B cell (primary cell): Measurements from ENCODE around the gene ZNF724. TPM values are rescaled to one million over a fixed set of nuclear protein-coding genes. Genes with fewer than 3 reads are reported as not detected.

Source experiments
- ATAC-seq: fragments of 200-7000 bp; cut with Tn5 transposase; one replicate; pipeline ENCODE4 v1.10.0; 2021; ENCODE audit warnings: low read depth, mild to moderate bottlenecking, moderate number of reproducible peaks, moderate library complexity
- CTCF ChIA-PET: fragments of 350-600 bp; sonication (Branson Sonifier 250); formaldehyde crosslinking; loops from one replicate; lab custom pipeline; 2021; ENCODE audit warnings: antibody characterized with exemption, inconsistent platforms; lab: Charles Lee
- POLR2A ChIA-PET: fragments of 350-600 bp; sonication (Branson Sonifier 250); formaldehyde crosslinking; loops from one replicate; lab custom pipeline; 2021; ENCODE audit warnings: antibody characterized with exemption; lab: Charles Lee
- DNase-seq: peaks from one replicate; pipeline ENCODE4 v3.0.0; 2013
- H2AFZ ChIP-seq: 2 replicates; pipeline ENCODE4 v1.6.1; 2012; ENCODE audit warnings: mild to moderate bottlenecking, low read depth, low read length; ENCODE audit not compliant: insufficient read depth, poor library complexity, severe bottlenecking
- H3K27ac ChIP-seq, 2 donors: 1 replicate in 1 of 2; 2 replicates in 1 of 2; pipeline ENCODE4 v1.5.1; 2012 to 2013; ENCODE audit warnings: low read length in 2 of 2, mild to moderate bottlenecking in 2 of 2, moderate library complexity in 1 of 2
- H3K27me3 ChIP-seq, 4 experiments: fragments of 200-600 bp in 1 of 4; sonication (generic) in 1 of 4; replicated peaks in 1 of 4; 1 replicate in 2 of 4; 2 replicates in 2 of 4; pipeline versions ENCODE4 v1.6.1 to v1.7.0; 2013 to 2016; ENCODE audit warnings: low read length in 3 of 4, mild to moderate bottlenecking in 2 of 4, mixed read lengths in 1 of 4, moderate library complexity in 1 of 4; ENCODE audit not compliant: insufficient read depth in 4 of 4, control insufficient read depth in 3 of 4; ENCODE audit errors: control extremely low read depth in 1 of 4
- H3K36me3 ChIP-seq, 2 experiments: replicated peaks in 1 of 2; 1 replicate in 1 of 2; 2 replicates in 1 of 2; pipeline versions ENCODE4 v1.6.1 to v1.7.1; 2013; ENCODE audit warnings: low read length in 1 of 2; ENCODE audit not compliant: insufficient read depth in 2 of 2, control insufficient read depth in 1 of 2; ENCODE audit errors: control extremely low read depth in 1 of 2, extremely low read depth in 1 of 2
- H3K4me1 ChIP-seq, 2 donors: fragments of 200-600 bp in 1 of 2; sonication (generic) in 1 of 2; 1 replicate in 1 of 2; 2 replicates in 1 of 2; pipeline versions ENCODE4 v1.5.1 to v1.6.1; 2013 to 2017; ENCODE audit warnings: low read length in 2 of 2; ENCODE audit not compliant: control insufficient read depth in 2 of 2, insufficient read depth in 2 of 2
- H3K4me2 ChIP-seq: replicated peaks from 2 replicates; pipeline ENCODE3; 2012; ENCODE audit warnings: mild to moderate bottlenecking, low read depth, low read length; ENCODE audit not compliant: poor library complexity, severe bottlenecking
- H3K4me3 ChIP-seq, 5 experiments: fragments of 200-600 bp in 1 of 5; sonication (generic) in 1 of 5; 1 replicate in 3 of 5; 2 replicates in 2 of 5; pipeline versions ENCODE4 v1.5.1 to v1.7.0; 2011 to 2016; ENCODE audit warnings: low read length in 4 of 5, mild to moderate bottlenecking in 4 of 5, low read depth in 2 of 5, control low read depth in 1 of 5, moderate library complexity in 1 of 5; ENCODE audit not compliant: insufficient read depth in 1 of 5; ENCODE audit errors: control extremely low read depth in 1 of 5, extremely low read depth in 1 of 5
- H3K79me2 ChIP-seq: fragments of 200-600 bp; sonication (generic); one replicate; pipeline ENCODE4 v1.6.0; 2016; ENCODE audit warnings: low read length; ENCODE audit not compliant: control insufficient read depth, insufficient read depth
- H3K9ac ChIP-seq: fragments of 200-600 bp; sonication (generic); 2 replicates; pipeline ENCODE4 v1.6.1; 2017; ENCODE audit warnings: mild to moderate bottlenecking, low read length, moderate library complexity
- H3K9me3 ChIP-seq, 3 donors: one replicate each; pipeline versions ENCODE4 v1.6.1 to v1.7.1; 2013; ENCODE audit warnings: low read length in 2 of 3; ENCODE audit not compliant: control insufficient read depth in 2 of 3, insufficient read depth in 1 of 3; ENCODE audit errors: control extremely low read depth in 1 of 3
- H4K20me1 ChIP-seq: 2 replicates; pipeline ENCODE4 v1.6.0; 2012; ENCODE audit warnings: mild to moderate bottlenecking, low read length; ENCODE audit not compliant: insufficient read depth, control insufficient read depth, poor library complexity, severe bottlenecking
- H3K27ac Mint-ChIP-seq: one replicate; pipeline ENCODE4 v1.8.0; 2021; ENCODE audit warnings: mixed read lengths
- H3K27me3 Mint-ChIP-seq: one replicate; pipeline ENCODE4 v1.8.0; 2021; ENCODE audit warnings: mixed read lengths
- H3K4me1 Mint-ChIP-seq: one replicate; pipeline ENCODE4 v1.8.0; 2021; ENCODE audit warnings: mixed read lengths
- H3K4me3 Mint-ChIP-seq: one replicate; pipeline ENCODE4 v1.8.0; 2021; ENCODE audit warnings: mixed read lengths
- H3K9me3 Mint-ChIP-seq: one replicate; pipeline ENCODE4 v1.8.0; 2022; ENCODE audit warnings: mixed read lengths; ENCODE audit not compliant: insufficient read depth
- EZH2 ChIP-seq: IDR thresholded peaks from 2 replicates; pipeline ENCODE4 v1.6.1; 2012; ENCODE audit warnings: borderline replicate concordance, low read depth, mild to moderate bottlenecking, moderate library complexity, low read length; ENCODE audit not compliant: insufficient read depth, poor library complexity, severe bottlenecking
- WGBS: methylation state at CpG from one replicate; pipeline ENCODE4 v1.1.5; 2013; ENCODE audit warnings: missing lambda C conversion rate; ENCODE audit not compliant: insufficient coverage; 5-methylcytosine and 5-hydroxymethylcytosine counted together
- intact Hi-C: fragments of 100-400 bp; cut with micrococcal nuclease; formaldehyde crosslinking; loops from one replicate; pipeline ENCODE4 v1.10.0; 2022
- polyA plus RNA-seq: library from polyadenylated mRNA; depleted of rRNA; stranded (reverse); fragments of >200 nt; gene quantifications from 2 replicates; pipeline ENCODE4 v1.2.3, GENCODE V29; 2012
- total RNA-seq, 2 donors: library from RNA; stranded (reverse); fragments of 120-200 nt in 1 of 2; gene quantifications; 1 replicate in 1 of 2; 2 replicates in 1 of 2; pipeline versions ENCODE4 v1.2.3 to v1.2.4, GENCODE V29; 2013 to 2022
- TF ChIP-seq, protein P1 (sequence below): fragments of 200-600 bp; IDR thresholded peaks from one replicate; pipeline ENCODE4 v1.8.0; 2022; ENCODE audit warnings: antibody characterized with exemption, mild to moderate bottlenecking

Gene ZNF724
- total and polyA plus RNA-seq, 2 donors (not counting 1 experiment from before 2014, with no cell fraction given): 1.6 to 10.0 TPM

DNA sequence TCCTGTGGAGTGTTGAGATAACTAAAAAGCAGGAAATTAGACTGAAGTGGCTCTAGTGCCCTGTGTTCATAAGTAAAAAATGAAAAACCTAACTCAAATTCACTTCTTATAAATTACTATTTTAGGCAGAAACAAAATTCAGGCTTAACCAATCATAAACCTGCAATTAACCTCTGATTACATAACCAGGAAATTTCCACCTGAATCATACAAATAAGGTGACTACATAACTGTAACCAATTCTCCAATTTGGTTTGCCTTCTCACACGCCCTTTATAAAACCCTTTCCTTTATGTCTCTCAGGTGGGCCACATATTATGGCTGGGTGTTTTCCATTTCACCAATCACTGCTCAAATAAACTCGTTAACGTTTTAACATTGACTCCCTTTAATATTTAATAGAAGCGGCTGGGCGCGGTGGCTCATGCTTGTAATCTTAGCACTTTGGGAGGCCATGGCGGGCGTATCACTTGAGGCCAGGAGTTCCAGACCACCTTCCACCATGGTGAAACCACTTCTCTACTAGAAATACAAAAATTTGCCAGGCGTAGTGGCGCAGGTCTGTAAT, 22.9 kb upstream of the ZNF724 start:
- Mint-ChIP-seq H3K4me1 (peaks cover 30% of the 10 kb centered on the region), H3K9me3 (no peaks in the 10 kb centered on the region), H3K27me3 (no peaks in the 10 kb centered on the region), H3K27ac (peak overlapping the region; percentile 97), H3K4me3 (peak overlapping the region; percentile 98)
- peaks cover 0 to 3% (median 0%) of the 10 kb centered on the region in 3 donors for H3K9me3 ChIP-seq
- no peaks in the 10 kb centered on the region for H4K20me1 ChIP-seq
- peak overlapping the region; percentile 99 for H2AFZ ChIP-seq
- intact Hi-C loops: loop anchor here (5.0 to 10.0 kb wide), 3 partner anchors 414 to 1438 kb away; partner anchors contain the start of genes ZNF43 and ZNF675
- H3K4me2 ChIP-seq: peak overlapping the region; percentile 86
- peak overlapping the region; percentile 85 to 89 for H3K27ac ChIP-seq
- ChIA-PET CTCF (interaction anchor here (0.6 to 2.9 kb wide), 4 partner anchors 12 to 283 kb away, joined by 3 to 12 read pairs (median 3); partner anchors contain the start of gene ZNF724), POLR2A (interaction anchor here (0.6 to 1.8 kb wide), 3 partner anchors 23 to 1945 kb away, joined by 8 to 10 read pairs (median 8); partner anchors contain the start of genes ZNF724 and ZNF91)
- ATAC-seq (no peak), DNase-seq (peak; percentile 13)
- H3K79me2 ChIP-seq: peaks cover 29% of the 10 kb centered on the region
- peak overlapping the region; percentile 81 to 99 (median 96) for H3K4me3 ChIP-seq
- peak overlapping the region; percentile 98 for H3K9ac ChIP-seq
- peaks cover 6 to 20% of the 10 kb centered on the region in 2 donors for H3K4me1 ChIP-seq
- no peaks in the 10 kb centered on the region for H3K27me3 ChIP-seq
- 2% methylated on average over 9 of the region's 10 CpGs for WGBS
- TF ChIP-seq, protein P1, sequence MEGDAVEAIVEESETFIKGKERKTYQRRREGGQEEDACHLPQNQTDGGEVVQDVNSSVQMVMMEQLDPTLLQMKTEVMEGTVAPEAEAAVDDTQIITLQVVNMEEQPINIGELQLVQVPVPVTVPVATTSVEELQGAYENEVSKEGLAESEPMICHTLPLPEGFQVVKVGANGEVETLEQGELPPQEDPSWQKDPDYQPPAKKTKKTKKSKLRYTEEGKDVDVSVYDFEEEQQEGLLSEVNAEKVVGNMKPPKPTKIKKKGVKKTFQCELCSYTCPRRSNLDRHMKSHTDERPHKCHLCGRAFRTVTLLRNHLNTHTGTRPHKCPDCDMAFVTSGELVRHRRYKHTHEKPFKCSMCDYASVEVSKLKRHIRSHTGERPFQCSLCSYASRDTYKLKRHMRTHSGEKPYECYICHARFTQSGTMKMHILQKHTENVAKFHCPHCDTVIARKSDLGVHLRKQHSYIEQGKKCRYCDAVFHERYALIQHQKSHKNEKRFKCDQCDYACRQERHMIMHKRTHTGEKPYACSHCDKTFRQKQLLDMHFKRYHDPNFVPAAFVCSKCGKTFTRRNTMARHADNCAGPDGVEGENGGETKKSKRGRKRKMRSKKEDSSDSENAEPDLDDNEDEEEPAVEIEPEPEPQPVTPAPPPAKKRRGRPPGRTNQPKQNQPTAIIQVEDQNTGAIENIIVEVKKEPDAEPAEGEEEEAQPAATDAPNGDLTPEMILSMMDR: no peak
- no peak for TF ChIP-seq EZH2
- peaks cover 0 to 5% of the 10 kb centered on the region in 2 experiments for H3K36me3 ChIP-seq
